Epithelial cell of esophagus (primary cell): ENCODE results near the gene CCR6.

Source experiments
- DNase-seq: peaks from one replicate; pipeline ENCODE4 v3.0.0; 2010; ENCODE audit warnings: low read depth
- H3K4me3 ChIP-seq: 2 replicates; pipeline ENCODE4 v1.5.1; 2011; ENCODE audit warnings: mild to moderate bottlenecking, low read length, control low read depth
- CTCF ChIP-seq: IDR thresholded peaks from 2 replicates; pipeline ENCODE4 v1.5.1; 2011; ENCODE audit warnings: low read depth, mild to moderate bottlenecking, low read length, control low read depth, inconsistent platforms; ENCODE audit not compliant: insufficient read depth; ENCODE audit errors: missing control alignments

Gene CCR6

GRCh38 chr6:167115054-167115453, 7.8 kb upstream of the CCR6 start:
- no peak for TF ChIP-seq CTCF
- H3K4me3 ChIP-seq: no peak overlapping the region
- no peak for DNase-seq

GRCh38 chr6:167116109-167116837, 6.6 kb upstream of the CCR6 start:
- no peak for TF ChIP-seq CTCF
- no peak for DNase-seq
- H3K4me3 ChIP-seq: no peak overlapping the region

- H3K4me3 ChIP-seq: no peak overlapping the region
- TF ChIP-seq CTCF: no peak
- no peak for DNase-seq
Measured at GRCh38 chr6:167116838-167117228, 6.1 kb upstream of the CCR6 start.

GRCh38 chr6:167118006-167118405, 4.9 kb upstream of the CCR6 start:
- TF ChIP-seq CTCF: no peak
- no peak for DNase-seq
- H3K4me3 ChIP-seq: no peak overlapping the region

- no peak for DNase-seq
- H3K4me3 ChIP-seq: no peak overlapping the region
- no peak for TF ChIP-seq CTCF
Measured at GRCh38 chr6:167118839-167119238, 4.1 kb upstream of the CCR6 start.

- H3K4me3 ChIP-seq: no peak overlapping the region
- TF ChIP-seq CTCF: no peak
- DNase-seq: no peak
Measured at GRCh38 chr6:167119670-167120582, 3.0 kb upstream of the CCR6 start.
